PFSK-1 (cell line): ENCODE data around the gene WDR74.

Source experiments
- FOXP2 ChIP-seq: optimal IDR thresholded peaks from 2 replicates; pipeline ENCODE3; 2011; ENCODE audit warnings: borderline replicate concordance, control low read depth, inconsistent platforms; ENCODE audit not compliant: insufficient read depth; ENCODE audit errors: extremely low read length, extremely low read depth
- POLR2AphosphoS5 ChIP-seq: IDR thresholded peaks from 2 replicates; pipeline ENCODE4 v1.6.1; 2012; ENCODE audit warnings: low read depth, mild to moderate bottlenecking, control low read depth, low read length, moderate library complexity
- SIN3A ChIP-seq: IDR thresholded peaks from 2 replicates; pipeline ENCODE4 v1.6.1; 2012; ENCODE audit warnings: mild to moderate bottlenecking, low read length, moderate library complexity, borderline replicate concordance; ENCODE audit not compliant: insufficient read depth
- TAF1 ChIP-seq: IDR thresholded peaks from 2 replicates; pipeline ENCODE4 v1.6.1; 2012; ENCODE audit warnings: low read length, control low read depth, borderline replicate concordance; ENCODE audit not compliant: insufficient read depth
- TF ChIP-seq, protein P1 (sequence below), 2 experiments: IDR thresholded peaks; 2 replicates each; pipeline versions ENCODE4 v1.6.1 to v1.8.0; 2011 to 2012; ENCODE audit warnings: low read depth in 2 of 2, low read length in 2 of 2, control low read depth in 1 of 2, inconsistent platforms in 1 of 2, mild to moderate bottlenecking in 1 of 2, moderate library complexity in 1 of 2; ENCODE audit not compliant: insufficient read depth in 1 of 2

Gene WDR74

GRCh38 chr11:62874851-62875250, 35.5 kb upstream of the WDR74 start:
- TF ChIP-seq POLR2AphosphoS5: no peak
- no peak for TF ChIP-seq TAF1
- TF ChIP-seq, protein P1, sequence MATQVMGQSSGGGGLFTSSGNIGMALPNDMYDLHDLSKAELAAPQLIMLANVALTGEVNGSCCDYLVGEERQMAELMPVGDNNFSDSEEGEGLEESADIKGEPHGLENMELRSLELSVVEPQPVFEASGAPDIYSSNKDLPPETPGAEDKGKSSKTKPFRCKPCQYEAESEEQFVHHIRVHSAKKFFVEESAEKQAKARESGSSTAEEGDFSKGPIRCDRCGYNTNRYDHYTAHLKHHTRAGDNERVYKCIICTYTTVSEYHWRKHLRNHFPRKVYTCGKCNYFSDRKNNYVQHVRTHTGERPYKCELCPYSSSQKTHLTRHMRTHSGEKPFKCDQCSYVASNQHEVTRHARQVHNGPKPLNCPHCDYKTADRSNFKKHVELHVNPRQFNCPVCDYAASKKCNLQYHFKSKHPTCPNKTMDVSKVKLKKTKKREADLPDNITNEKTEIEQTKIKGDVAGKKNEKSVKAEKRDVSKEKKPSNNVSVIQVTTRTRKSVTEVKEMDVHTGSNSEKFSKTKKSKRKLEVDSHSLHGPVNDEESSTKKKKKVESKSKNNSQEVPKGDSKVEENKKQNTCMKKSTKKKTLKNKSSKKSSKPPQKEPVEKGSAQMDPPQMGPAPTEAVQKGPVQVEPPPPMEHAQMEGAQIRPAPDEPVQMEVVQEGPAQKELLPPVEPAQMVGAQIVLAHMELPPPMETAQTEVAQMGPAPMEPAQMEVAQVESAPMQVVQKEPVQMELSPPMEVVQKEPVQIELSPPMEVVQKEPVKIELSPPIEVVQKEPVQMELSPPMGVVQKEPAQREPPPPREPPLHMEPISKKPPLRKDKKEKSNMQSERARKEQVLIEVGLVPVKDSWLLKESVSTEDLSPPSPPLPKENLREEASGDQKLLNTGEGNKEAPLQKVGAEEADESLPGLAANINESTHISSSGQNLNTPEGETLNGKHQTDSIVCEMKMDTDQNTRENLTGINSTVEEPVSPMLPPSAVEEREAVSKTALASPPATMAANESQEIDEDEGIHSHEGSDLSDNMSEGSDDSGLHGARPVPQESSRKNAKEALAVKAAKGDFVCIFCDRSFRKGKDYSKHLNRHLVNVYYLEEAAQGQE (IDR thresholded peaks at IDR 0.05; ENCODE audit: insufficient read depth in 1 of 2, low read depth in 2 of 2, low read length in 2 of 2): no peak
- no peak for TF ChIP-seq SIN3A
- no peak for TF ChIP-seq FOXP2

DNA sequence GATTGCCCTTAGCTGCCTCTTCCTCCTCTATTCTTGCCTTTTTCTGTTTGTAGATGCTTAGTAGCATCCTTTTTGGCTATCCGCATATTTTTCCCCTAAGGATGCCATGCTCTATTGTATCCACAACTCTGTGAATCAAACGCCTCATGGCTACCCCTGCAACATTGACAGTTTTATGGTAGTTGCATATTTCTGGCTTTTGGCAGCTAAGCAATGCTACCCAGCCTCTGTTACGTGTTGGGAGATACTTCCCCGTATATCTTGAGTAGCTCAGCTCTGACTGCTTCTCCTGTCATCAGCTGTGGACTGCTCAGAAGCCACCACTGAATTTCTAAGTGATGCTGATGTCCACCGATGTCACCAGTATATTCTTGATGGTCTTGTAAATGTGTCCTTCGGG, 26.2 kb upstream of the WDR74 start:
- TF ChIP-seq TAF1 (no peak), FOXP2 (no peak), SIN3A (no peak), POLR2AphosphoS5 (no peak)
- TF ChIP-seq, protein P1 (IDR thresholded peaks at IDR 0.05; ENCODE audit: insufficient read depth in 1 of 2, low read depth in 2 of 2, low read length in 2 of 2): no peak

- TF ChIP-seq TAF1: no peak
- no peak for TF ChIP-seq SIN3A
- TF ChIP-seq POLR2AphosphoS5: no peak
- TF ChIP-seq FOXP2: no peak
- TF ChIP-seq, protein P1 (IDR thresholded peaks at IDR 0.05; ENCODE audit: insufficient read depth in 1 of 2, low read depth in 2 of 2, low read length in 2 of 2): no peak
These were observed 24.4 kb upstream of the WDR74 start for GRCh38 chr11:62863687-62864335.

DNA sequence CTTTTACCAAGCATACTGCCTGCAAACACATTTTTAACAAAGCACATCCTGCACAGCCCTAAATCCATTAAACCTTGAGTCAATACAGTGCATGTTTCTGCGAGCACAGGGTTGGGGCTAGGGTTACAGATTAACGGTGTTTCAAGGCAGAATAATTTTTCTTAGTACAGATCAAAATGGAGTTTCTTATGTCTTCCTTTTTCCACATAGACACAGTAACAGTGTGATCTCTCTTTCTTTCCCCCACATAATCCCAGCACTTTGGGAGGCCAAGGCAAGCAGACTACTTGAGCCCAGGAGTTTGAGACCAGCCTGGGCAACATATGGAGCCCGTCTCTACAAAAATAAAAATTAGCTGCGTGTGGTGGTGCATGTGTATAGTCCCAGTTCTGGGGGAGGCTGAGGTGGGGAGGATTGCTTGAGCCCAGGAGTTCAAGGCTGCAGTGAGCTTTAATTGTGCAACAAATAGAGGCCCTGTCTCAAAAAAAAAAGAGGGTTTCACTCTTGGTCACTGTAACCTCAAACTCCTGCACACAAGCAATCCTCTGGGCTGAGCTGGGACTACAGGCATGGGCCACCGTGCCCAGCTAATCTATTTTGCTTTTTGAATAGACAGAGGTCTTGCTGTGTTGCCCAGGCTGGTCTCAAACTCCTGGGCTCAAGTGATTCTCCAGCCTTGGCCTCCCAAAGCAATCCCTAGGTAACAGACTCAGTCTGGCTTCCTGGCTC, 21.6 kb upstream of the WDR74 start:
- TF ChIP-seq TAF1: no peak
- TF ChIP-seq FOXP2: no peak
- no peak for TF ChIP-seq SIN3A
- TF ChIP-seq, protein P1 (IDR thresholded peaks at IDR 0.05; ENCODE audit: insufficient read depth in 1 of 2, low read depth in 2 of 2, low read length in 2 of 2): no peak
- TF ChIP-seq POLR2AphosphoS5: no peak
